PC-9 (cell line): ENCODE results near the gene WDR26. TPM values are rescaled to one million over a fixed set of nuclear protein-coding genes. Genes with fewer than 3 reads are reported as not detected.

ENCODE experiments used
- BruUV-seq: library from RNA; stranded (reverse); fragments of 400-500 nt; replicated peaks from 2 replicates; lab custom pipeline; 2021; lab: Mats Ljungman, UMichigan
- CTCF ChIA-PET: fragments of 300-600 bp; sonication (Branson Sonifier 250); formaldehyde crosslinking; loops from one replicate; lab custom pipeline; 2022; ENCODE audit warnings: antibody characterized with exemption; lab: Charles Lee
- POLR2A ChIA-PET: fragments of 300-600 bp; sonication (Branson Sonifier 250); formaldehyde crosslinking; loops from one replicate; lab custom pipeline; 2022; ENCODE audit warnings: antibody characterized with exemption; ENCODE audit not compliant: unreplicated experiment; lab: Charles Lee
- DNase-seq, 2 experiments: peaks; one replicate each; pipeline versions ENCODE4 v3.0.0 to v3.0.0-alpha.2; 2015 to 2022; ENCODE audit warnings: mixed read lengths in 1 of 2
- H2AFZ ChIP-seq: fragments of 200-600 bp; sonication (generic); 2 replicates; pipeline ENCODE4 v1.8.1; 2017; ENCODE audit warnings: antibody characterized with exemption
- H3F3A ChIP-seq: fragments of 200-600 bp; sonication (generic); 2 replicates; pipeline ENCODE4 v1.8.1; 2017; ENCODE audit warnings: antibody characterized with exemption, mild to moderate bottlenecking, low read depth; ENCODE audit not compliant: insufficient read depth
- H3K27ac ChIP-seq: fragments of 200-600 bp; sonication (generic); 2 replicates; pipeline ENCODE4 v1.6.1; 2016; ENCODE audit warnings: mixed run types
- H3K27me3 ChIP-seq: fragments of 200-600 bp; sonication (generic); 2 replicates; pipeline ENCODE4 v1.6.1; 2016; ENCODE audit warnings: low read depth, mixed run types; ENCODE audit not compliant: insufficient read depth
- H3K36me3 ChIP-seq: fragments of 200-600 bp; sonication (generic); 2 replicates; pipeline ENCODE4 v1.6.1; 2016; ENCODE audit warnings: low read depth, mixed run types
- H3K4me1 ChIP-seq: fragments of 200-600 bp; sonication (generic); replicated peaks from 2 replicates; pipeline ENCODE4 v1.6.1; 2016; ENCODE audit warnings: mixed run types; ENCODE audit not compliant: insufficient read depth
- H3K4me2 ChIP-seq: fragments of 200-600 bp; sonication (generic); 2 replicates; pipeline ENCODE4 v1.6.1; 2017; ENCODE audit warnings: mixed run types
- H3K4me3 ChIP-seq: fragments of 200-600 bp; sonication (generic); 2 replicates; pipeline ENCODE4 v1.6.1; 2016; ENCODE audit warnings: mixed run types
- H3K79me2 ChIP-seq: fragments of 200-600 bp; sonication (generic); 2 replicates; pipeline ENCODE4 v1.6.1; 2017; ENCODE audit warnings: low read depth, mixed run types
- H3K9me2 ChIP-seq: fragments of 200-600 bp; sonication (generic); 2 replicates; pipeline ENCODE4 v1.8.1; 2017; ENCODE audit warnings: mild to moderate bottlenecking; ENCODE audit not compliant: insufficient read depth
- H3K9me3 ChIP-seq: fragments of 200-600 bp; sonication (generic); 2 replicates; pipeline ENCODE4 v1.8.1; 2016; ENCODE audit warnings: low read depth; ENCODE audit not compliant: insufficient read depth
- H4K20me1 ChIP-seq: fragments of 200-600 bp; sonication (generic); 2 replicates; pipeline ENCODE4 v1.8.1; 2017; ENCODE audit not compliant: insufficient read depth
- EZH2 ChIP-seq: fragments of 200-600 bp; sonication (generic); IDR thresholded peaks from 2 replicates; pipeline ENCODE4 v1.8.0; 2017; ENCODE audit warnings: antibody characterized with exemption, low read depth
- intact Hi-C: fragments of 100-400 bp; cut with micrococcal nuclease; formaldehyde crosslinking; loops from one replicate; pipeline ENCODE4 v1.10.0; 2022; ENCODE audit not compliant: unreplicated experiment
- total RNA-seq: library from RNA; stranded (reverse); gene quantifications from 2 replicates; pipeline ENCODE4 v1.2.3, GENCODE V29; 2021
- TF ChIP-seq, protein P1 (sequence below): fragments of 200-600 bp; sonication (generic); conservative IDR thresholded peaks from 2 replicates; pipeline ENCODE4 v1.6.1; 2017; ENCODE audit warnings: mixed run types, antibody characterized with exemption, mild to moderate bottlenecking, moderate library complexity

WDR26 gene
- total RNA-seq, 1 experiment from 2014 or later = 88.9 TPM

DNA sequence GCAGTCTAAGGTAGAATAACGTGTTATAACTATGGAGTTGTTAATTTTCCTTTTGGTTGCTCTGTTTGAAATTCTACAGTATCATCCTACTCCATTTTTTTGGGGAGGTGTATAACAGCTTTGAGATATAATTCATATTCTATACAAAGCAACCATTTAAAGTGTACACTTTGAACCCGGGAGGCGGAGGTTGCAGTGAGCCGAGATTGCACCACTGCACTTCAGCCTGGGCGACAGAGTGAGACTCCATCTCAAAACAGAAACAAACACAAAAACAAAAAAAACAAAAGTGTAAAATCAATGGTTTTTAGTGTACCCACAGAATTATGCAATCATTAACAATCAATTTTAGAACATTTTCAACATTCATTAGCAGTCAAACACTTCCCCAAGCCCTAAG, 44.1 kb downstream of the WDR26 start:
- Histone ChIP-seq H3K9me3 (no peaks in the 10 kb centered on the region), H2AFZ (no peak overlapping the region), H3K4me2 (no peak overlapping the region), H3K9me2 (no peaks in the 10 kb centered on the region), H3K27ac (no peak overlapping the region), H3K4me1 (no peaks in the 10 kb centered on the region), H4K20me1 (peaks cover 14% of the 10 kb centered on the region; the same call in 1 of the 2 replicates), H3K36me3 (peaks cover 61% of the 10 kb centered on the region), H3K4me3 (no peak overlapping the region), H3K27me3 (no peaks in the 10 kb centered on the region), H3F3A (peaks cover 37% of the 10 kb centered on the region), H3K79me2 (no peaks in the 10 kb centered on the region)
- BruUV-seq = no TSS peak
- CTCF ChIA-PET = no interaction called here
- POLR2A ChIA-PET = no interaction called here
- DNase-seq = no peak
- TF ChIP-seq EZH2 = no peak
- TF ChIP-seq, protein P1, sequence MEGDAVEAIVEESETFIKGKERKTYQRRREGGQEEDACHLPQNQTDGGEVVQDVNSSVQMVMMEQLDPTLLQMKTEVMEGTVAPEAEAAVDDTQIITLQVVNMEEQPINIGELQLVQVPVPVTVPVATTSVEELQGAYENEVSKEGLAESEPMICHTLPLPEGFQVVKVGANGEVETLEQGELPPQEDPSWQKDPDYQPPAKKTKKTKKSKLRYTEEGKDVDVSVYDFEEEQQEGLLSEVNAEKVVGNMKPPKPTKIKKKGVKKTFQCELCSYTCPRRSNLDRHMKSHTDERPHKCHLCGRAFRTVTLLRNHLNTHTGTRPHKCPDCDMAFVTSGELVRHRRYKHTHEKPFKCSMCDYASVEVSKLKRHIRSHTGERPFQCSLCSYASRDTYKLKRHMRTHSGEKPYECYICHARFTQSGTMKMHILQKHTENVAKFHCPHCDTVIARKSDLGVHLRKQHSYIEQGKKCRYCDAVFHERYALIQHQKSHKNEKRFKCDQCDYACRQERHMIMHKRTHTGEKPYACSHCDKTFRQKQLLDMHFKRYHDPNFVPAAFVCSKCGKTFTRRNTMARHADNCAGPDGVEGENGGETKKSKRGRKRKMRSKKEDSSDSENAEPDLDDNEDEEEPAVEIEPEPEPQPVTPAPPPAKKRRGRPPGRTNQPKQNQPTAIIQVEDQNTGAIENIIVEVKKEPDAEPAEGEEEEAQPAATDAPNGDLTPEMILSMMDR = no peak
- intact Hi-C loops = no loop called here

- no TSS peak for BruUV-seq
Observed at GRCh38 chr1:224387943-224388342, 46.7 kb downstream of the WDR26 start.

GRCh38 chr1:224387302-224387912, 47.2 kb downstream of the WDR26 start:
- Histone ChIP-seq H3F3A (peaks cover 48% of the 10 kb centered on the region), H3K4me3 (no peak overlapping the region), H3K4me2 (no peak overlapping the region), H3K9me2 (no peaks in the 10 kb centered on the region), H3K4me1 (no peaks in the 10 kb centered on the region), H3K27me3 (no peaks in the 10 kb centered on the region), H4K20me1 (0 out of 2 replicates have a peak, but pooled peaks cover 7% of the 10 kb centered on the region), H3K79me2 (no peaks in the 10 kb centered on the region), H3K9me3 (no peaks in the 10 kb centered on the region), H2AFZ (no peak overlapping the region), H3K36me3 (peaks cover 47% of the 10 kb centered on the region), H3K27ac (0 out of 2 replicates have a peak overlapping the region, but pooled peaks have one; percentile 21)
- ChIA-PET CTCF (no interaction called here), POLR2A (interaction anchor here (0.6 to 0.7 kb wide), 2 partner anchors 12 to 1807 kb away, joined by 7 to 16 read pairs; no protein-coding TSS in a partner anchor)
- intact Hi-C loops = no loop called here
- no peak for TF ChIP-seq EZH2
- TF ChIP-seq, protein P1 = no peak
- DNase-seq = no peak
- BruUV-seq = no TSS peak

More at GRCh38 chr1:224387943-224388342, 46.7 kb downstream of the WDR26 start:
- H3K4me3 ChIP-seq = no peak overlapping the region
- 0 out of 2 replicates have a peak, but pooled peaks cover 7% of the 10 kb centered on the region for H4K20me1 ChIP-seq
- TF ChIP-seq, protein P1 = no peak
- no peak for TF ChIP-seq EZH2
- peaks cover 49% of the 10 kb centered on the region for H3F3A ChIP-seq
- intact Hi-C loops = no loop called here
- H3K27ac ChIP-seq = no peak overlapping the region
- H3K79me2 ChIP-seq = no peaks in the 10 kb centered on the region
- no peak overlapping the region for H2AFZ ChIP-seq
- no peaks in the 10 kb centered on the region for H3K27me3 ChIP-seq
- POLR2A ChIA-PET = interaction anchor here (0.6 to 0.7 kb wide), 2 partner anchors 12 to 1808 kb away, joined by 7 to 16 read pairs; no protein-coding TSS in a partner anchor
- H3K4me2 ChIP-seq = no peak overlapping the region
- CTCF ChIA-PET = no interaction called here
- no peaks in the 10 kb centered on the region for H3K9me3 ChIP-seq
- DNase-seq = no peak
- H3K4me1 ChIP-seq = no peaks in the 10 kb centered on the region
- H3K9me2 ChIP-seq = no peaks in the 10 kb centered on the region
- H3K36me3 ChIP-seq = peaks cover 52% of the 10 kb centered on the region
